Stimulated activated CD8-positive, alpha-beta memory T cell treated with anti-CD3 and anti-CD28 coated beads, Interleukin-12 subunit alpha, Interleukin-12 subunit beta, amount 100 ng/mL, for 24 hours (primary cell): Measurements from ENCODE around the gene FZD2.
"Not testable (repeated sequence)": the region's sequence is repeated elsewhere in the genome, so short reads cannot be mapped to it uniquely, and the experiment has no call there.

Experiments used
- DNase-seq: peaks from one replicate; pipeline ENCODE4 v3.0.0-alpha.2; 2020; ENCODE audit errors: extremely low read depth

FZD2 gene

DNA sequence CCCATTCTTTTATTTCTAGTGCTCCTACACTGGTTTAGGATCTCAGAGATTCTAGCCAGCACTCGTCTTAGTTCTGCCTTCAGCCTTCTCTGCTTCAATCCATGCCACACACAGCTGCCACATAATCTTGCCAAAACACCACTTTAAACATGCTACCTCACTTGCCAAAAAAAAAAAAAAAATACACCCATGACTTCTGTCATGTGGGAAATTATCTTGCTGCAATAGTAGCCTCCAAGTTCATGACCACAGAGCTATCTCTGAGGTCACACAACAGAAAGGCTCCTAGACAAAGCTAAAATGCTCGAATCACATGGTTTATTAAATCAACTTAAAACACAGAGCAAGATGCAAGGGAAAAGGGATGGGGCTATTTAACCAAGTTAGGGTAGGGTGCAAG lies 18.1 kb downstream of the FZD2 start:
- no peak for DNase-seq

- DNase-seq: no peak
These were observed 21.7 kb downstream of the FZD2 start for GRCh38 chr17:44578947-44579346.

- DNase-seq: no peak
These were observed 24.6 kb downstream of the FZD2 start for GRCh38 chr17:44581868-44582267.

DNA sequence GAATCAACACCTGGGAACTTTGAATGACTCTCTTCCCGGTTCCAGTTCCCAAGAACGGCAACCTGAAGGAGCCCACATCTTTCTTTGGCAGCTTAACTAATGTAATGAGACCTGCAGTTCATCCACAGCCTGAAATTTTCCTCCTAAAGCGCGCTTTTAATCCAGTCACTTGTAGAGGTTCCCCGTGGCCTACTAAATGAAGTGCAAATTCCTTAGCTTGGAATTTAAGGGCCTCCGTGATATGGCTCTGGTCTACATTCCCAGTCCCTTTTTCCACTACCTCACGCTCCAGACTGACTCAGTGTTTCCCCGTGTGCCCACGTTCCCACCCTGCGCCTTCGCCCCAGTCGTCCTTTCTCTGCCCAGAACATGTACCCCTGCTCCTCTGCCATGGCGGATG lies 27.2 kb downstream of the FZD2 start:
- DNase-seq: no peak

DNA sequence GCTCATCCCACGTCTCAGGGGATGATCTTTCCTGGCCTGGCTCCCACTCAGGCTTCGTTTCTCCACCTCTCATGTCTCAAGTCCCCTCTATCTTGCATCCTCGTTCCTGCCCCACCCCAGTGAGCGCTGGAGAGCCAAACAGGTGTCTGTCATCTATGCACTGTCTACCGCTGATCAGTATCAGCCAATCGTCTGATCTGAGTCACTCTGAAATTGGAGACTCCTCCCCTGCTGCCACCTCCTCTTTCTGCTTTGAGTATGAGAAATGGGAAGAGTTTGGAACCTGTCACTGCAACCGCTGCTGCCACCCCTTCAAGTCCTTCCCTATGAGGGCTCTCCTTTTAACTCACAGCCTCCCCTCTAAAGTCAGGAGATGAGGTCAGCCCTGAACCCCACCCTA lies 28.0 kb downstream of the FZD2 start:
- no peak for DNase-seq

DNA sequence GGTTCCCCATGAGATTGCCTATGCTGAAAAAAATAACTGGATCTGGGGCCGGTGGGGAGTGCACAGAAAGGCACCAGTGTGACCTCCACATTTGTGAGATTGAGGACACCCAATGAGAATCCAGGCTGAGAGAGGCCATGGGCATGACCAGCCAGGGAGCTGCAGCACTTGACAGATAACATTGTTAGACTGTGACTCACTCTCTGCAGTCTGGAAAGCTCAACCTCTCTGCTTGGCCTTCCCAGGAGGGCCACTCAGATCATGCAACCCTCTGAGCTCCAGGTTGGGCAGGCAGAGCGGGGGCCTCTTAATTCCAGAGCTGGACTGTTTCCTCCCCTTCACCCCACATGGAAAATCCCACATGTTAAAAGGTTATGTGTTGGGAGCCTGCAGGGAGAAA lies 30.1 kb downstream of the FZD2 start:
- DNase-seq: no peak

DNA sequence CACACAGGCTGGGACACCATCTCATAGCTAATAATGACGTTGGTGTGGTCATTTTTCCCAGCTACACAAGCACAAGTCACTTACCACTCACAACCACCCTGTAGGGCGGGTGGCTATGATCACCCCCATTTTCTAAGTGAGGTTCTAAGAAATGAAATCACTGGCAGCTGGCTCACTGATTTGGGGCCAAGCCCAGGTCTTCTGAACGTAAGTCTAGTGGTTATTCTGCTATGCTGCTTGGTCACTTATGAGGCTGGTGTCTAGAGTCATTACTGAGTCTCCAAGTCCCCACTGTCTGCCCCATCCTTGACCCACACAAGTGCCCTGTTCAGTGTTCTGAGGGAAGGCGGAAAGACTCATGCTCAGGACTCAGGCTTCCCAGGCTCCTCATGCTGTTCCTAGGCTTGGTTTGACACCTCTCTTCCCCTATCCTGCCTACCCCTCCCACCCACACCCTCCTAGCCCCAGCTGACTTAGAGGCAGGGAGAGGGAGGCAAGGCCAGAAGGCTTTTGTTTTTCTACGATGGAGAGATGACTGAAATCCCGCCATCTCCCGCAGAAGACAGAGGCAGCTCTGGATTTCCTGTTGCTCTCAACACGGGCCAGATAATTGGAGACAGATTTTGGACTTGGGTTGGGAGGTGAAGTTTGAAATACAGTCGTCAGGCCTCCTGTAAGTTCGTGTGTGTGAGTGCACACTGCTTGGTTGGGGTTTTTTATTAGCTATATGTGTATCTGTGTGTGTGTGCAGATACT lies 32.2 kb downstream of the FZD2 start:
- DNase-seq: no peak

- DNase-seq: not testable (repeated sequence)
These were observed 32.8 kb downstream of the FZD2 start for GRCh38 chr17:44590072-44590462.

DNA sequence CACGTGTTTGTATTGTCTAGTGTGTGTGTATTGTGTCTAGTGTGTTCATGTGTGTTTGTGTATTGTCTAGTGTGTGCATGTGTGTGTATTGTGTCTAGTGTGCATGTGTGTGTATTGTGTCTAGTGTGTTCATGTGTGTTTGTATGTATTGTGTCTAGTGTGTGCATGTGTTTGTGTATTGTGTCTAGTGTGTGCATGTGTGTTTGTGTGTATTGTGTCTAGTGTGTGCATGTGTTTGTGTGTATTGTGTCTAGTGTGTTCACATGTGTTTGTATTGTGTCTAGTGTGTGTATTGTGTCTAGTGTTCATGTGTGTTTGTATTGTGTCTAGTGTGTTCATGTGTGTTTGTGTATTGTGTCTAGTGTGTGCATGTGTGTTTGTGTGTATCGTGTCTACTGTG lies 33.5 kb downstream of the FZD2 start:
- not testable (repeated sequence) for DNase-seq

GRCh38 chr17:44591206-44591605 lies 33.9 kb downstream of the FZD2 start:
- no peak for DNase-seq

- DNase-seq: no peak
These were observed 35.9 kb downstream of the FZD2 start for GRCh38 chr17:44593156-44593555.

GRCh38 chr17:44595216-44595775 lies 38.0 kb downstream of the FZD2 start:
- no peak for DNase-seq

DNA sequence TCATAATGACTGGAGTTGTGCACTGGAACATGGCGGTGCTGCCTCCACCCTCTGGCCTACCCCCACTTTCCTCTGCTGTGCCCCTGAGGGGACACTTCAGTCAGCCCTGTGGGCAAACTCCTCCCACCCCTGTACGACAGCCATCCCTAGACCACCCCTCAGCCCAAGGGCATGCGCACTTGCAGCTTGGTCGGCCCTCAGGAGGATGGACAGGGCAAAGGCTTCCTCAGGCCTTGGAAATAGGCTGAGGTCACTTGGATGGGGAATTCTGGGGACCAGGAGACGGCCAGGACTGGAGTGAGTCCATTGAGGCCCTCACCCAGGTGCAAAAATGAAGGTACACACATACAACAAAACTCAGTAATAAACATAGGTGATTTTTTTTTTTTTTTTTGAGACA lies 41.0 kb downstream of the FZD2 start:
- DNase-seq: no peak

DNA sequence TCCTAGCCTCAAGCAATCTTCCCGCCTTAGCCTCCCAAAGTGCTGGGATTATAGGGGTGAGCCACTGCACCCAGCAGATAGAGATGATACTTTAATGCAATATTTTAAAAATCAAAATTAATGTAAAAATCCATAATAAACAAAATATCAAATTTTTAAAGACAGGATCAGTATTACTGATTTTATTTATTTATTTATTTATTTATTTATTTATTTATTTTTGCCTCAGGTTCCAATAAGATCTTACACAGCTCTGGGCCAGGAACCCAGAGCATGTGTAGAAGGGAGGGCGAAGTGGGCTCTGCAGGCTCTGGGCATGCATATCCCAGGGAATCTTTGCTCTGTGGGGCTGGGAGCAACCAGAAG lies 41.6 kb downstream of the FZD2 start:
- DNase-seq: no peak

GRCh38 chr17:44599298-44600175 lies 42.3 kb downstream of the FZD2 start:
- DNase-seq: no peak

GRCh38 chr17:44601539-44601938 lies 44.3 kb downstream of the FZD2 start:
- DNase-seq: no peak

GRCh38 chr17:44601973-44602372 lies 44.7 kb downstream of the FZD2 start:
- no peak for DNase-seq

DNA sequence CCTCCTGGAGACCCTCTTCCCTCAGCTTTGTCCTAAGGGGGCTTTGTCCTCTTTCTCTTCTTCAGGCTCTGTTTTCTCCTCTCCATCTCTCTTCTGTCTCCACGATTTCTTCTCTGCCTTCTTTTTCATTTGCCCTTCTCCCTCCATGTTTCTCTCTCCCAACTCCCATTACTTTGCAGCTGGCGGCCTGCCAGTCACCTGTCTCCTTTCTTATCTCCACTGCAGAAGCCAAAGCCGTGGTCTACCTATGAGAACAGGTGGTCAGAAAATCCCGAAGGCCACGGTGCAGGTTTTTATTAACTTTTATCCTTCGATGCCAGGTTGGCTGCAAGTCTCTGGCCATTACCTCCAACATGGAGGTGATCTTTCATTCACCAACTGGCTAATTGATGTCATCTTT lies 45.1 kb downstream of the FZD2 start:
- no peak for DNase-seq

DNA sequence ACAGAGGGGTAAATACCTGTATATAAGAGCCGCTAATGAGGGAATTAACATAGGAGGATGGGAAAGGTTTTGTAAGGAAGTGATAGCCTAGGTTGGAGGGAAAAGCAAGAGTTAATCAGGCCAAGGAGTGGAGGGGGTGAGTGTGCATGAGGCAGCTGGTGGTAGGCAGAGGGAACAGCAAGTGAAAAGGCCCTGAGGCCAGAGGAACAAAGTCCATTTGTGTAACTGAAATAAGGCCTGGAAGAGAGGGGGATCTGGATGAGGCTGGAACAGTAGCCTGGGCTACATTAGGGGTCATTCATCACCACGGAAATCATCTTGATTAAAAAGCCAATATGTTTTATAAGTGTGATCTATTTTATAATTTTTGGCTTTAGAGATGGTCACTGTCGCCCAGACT lies 45.7 kb downstream of the FZD2 start:
- no peak for DNase-seq

- no peak for DNase-seq
These were observed 47.0 kb downstream of the FZD2 start for GRCh38 chr17:44604116-44604761.

GRCh38 chr17:44604768-44605485 lies 47.6 kb downstream of the FZD2 start:
- no peak for DNase-seq

GRCh38 chr17:44606658-44607057 lies 49.4 kb downstream of the FZD2 start:
- DNase-seq: no peak
